Esophagus squamous epithelium (tissue), 5 donors: ENCODE data around the gene HDAC7. TPM values are rescaled to one million over a fixed set of nuclear protein-coding genes. Genes with fewer than 3 reads are reported as not detected.

Experiments
- DNase-seq: peaks from one replicate; lab custom pipeline; 2025; lab: John Stamatoyannopoulos, UW
- H3K27ac ChIP-seq, 4 donors: fragments of 200-600 bp; sonication (generic); one replicate each; pipeline ENCODE4 v1.5.1; 2016 to 2019; ENCODE audit warnings: mild to moderate bottlenecking in 1 of 4
- H3K27me3 ChIP-seq, 4 donors: fragments of 200-600 bp; sonication (generic); 1 replicate in 3 of 4; 2 replicates in 1 of 4; pipeline versions ENCODE4 v1.5.1 to v1.6.0; 2017 to 2021; ENCODE audit warnings: antibody characterized with exemption in 1 of 4
- H3K36me3 ChIP-seq, 3 donors: fragments of 200-600 bp; sonication (generic); one replicate each; pipeline ENCODE4 v1.5.1; 2016 to 2019
- H3K4me1 ChIP-seq, 3 donors: fragments of 200-600 bp; sonication (generic); one replicate each; pipeline ENCODE4 v1.5.1; 2017 to 2019
- H3K4me3 ChIP-seq, 4 donors: fragments of 200-600 bp; sonication (generic); 1 replicate in 3 of 4; 2 replicates in 1 of 4; pipeline ENCODE4 v1.5.1; 2016 to 2019; ENCODE audit warnings: mild to moderate bottlenecking in 2 of 4, moderate library complexity in 1 of 4
- H3K9me3 ChIP-seq, 3 donors: fragments of 200-600 bp; sonication (generic); one replicate each; pipeline ENCODE4 v1.5.1; 2016 to 2019
- CTCF ChIP-seq, 6 experiments: fragments of 450-650 bp in 4 of 6; fragments of 200-600 bp in 2 of 6; sonication (generic) in 2 of 6; IDR thresholded peaks; one replicate each; pipeline ENCODE4 v1.5.1; 2016 to 2019; ENCODE audit warnings: antibody characterized with exemption in 6 of 6, mild to moderate bottlenecking in 4 of 6, moderate library complexity in 4 of 6
- POLR2A ChIP-seq, 4 donors: fragments of 450-650 bp; IDR thresholded peaks; one replicate each; pipeline ENCODE4 v1.6.1; 2017; ENCODE audit warnings: antibody characterized with exemption in 4 of 4, mild to moderate bottlenecking in 4 of 4, moderate library complexity in 3 of 4
- WGBS, 2 donors: methylation state at CpG; one replicate each; pipeline ENCODE4 v1.1.5; 2018; 5-methylcytosine and 5-hydroxymethylcytosine counted together
- intact Hi-C: fragments of 100-400 bp; cut with DNase I; formaldehyde crosslinking; loops from one replicate; pipeline ENCODE4 v1.15.0; 2022
- total RNA-seq, 4 donors: library from RNA; depleted of rRNA; stranded (reverse); fragments of >200 nt; gene quantifications; one replicate each; pipeline ENCODE4 v1.1.0, GENCODE V29; 2016
- donor health status: DM: yes; HTN: yes; CAD: no.

HDAC7 gene
- total RNA-seq, 4 donors from 2014 or later = 19.8 to 37.2 (median 24.0) TPM

- Histone ChIP-seq H3K4me3 (no peak overlapping the region), H3K27ac (no peak overlapping the region), H3K9me3 (no peaks in the 10 kb centered on the region), H3K36me3 (peaks cover 0 to 69% (median 12%) of the 10 kb centered on the region in 3 donors), H3K4me1 (peaks cover 5 to 43% (median 8%) of the 10 kb centered on the region in 3 donors), H3K27me3 (no peaks in the 10 kb centered on the region)
- DNase-seq = no peak
- intact Hi-C loops = no loop called here
- TF ChIP-seq CTCF (IDR thresholded peaks at IDR 0.05) (no peak), POLR2A (IDR thresholded peaks at IDR 0.05) (no peak)
- 70 to 85% methylated on average over 1 of the region's 1 CpG for WGBS, 2 donors
Observed at GRCh38 chr12:47856094-47856493, 36.4 kb upstream of the HDAC7 start.

- no peak for DNase-seq
- no peaks in the 10 kb centered on the region for H3K27me3 ChIP-seq
- H3K4me1 ChIP-seq = peaks cover 5 to 38% (median 8%) of the 10 kb centered on the region in 3 donors
- no peak overlapping the region for H3K27ac ChIP-seq
- 88 to 95% methylated on average over 2 of the region's 2 CpGs for WGBS, 2 donors
- no peaks in the 10 kb centered on the region for H3K9me3 ChIP-seq
- H3K4me3 ChIP-seq = no peak overlapping the region
- peaks cover 0 to 71% (median 12%) of the 10 kb centered on the region in 3 donors for H3K36me3 ChIP-seq
- TF ChIP-seq CTCF (IDR thresholded peaks at IDR 0.05) = no peak
- no peak for TF ChIP-seq POLR2A (IDR thresholded peaks at IDR 0.05)
- intact Hi-C loops = no loop called here
Observed at GRCh38 chr12:47855502-47855901, 35.8 kb upstream of the HDAC7 start.

- TF ChIP-seq CTCF (IDR thresholded peaks at IDR 0.05) = no peak
- TF ChIP-seq POLR2A (IDR thresholded peaks at IDR 0.05) = no peak
- Histone ChIP-seq H3K36me3 (peaks cover 0 to 74% (median 12%) of the 10 kb centered on the region in 3 donors), H3K9me3 (no peaks in the 10 kb centered on the region), H3K27ac (no peak overlapping the region), H3K4me3 (no peak overlapping the region), H3K27me3 (no peaks in the 10 kb centered on the region), H3K4me1 (peaks cover 5 to 28% (median 6%) of the 10 kb centered on the region in 3 donors)
- 97 to 100% methylated on average over 2 to 4 of the region's 5 CpGs for WGBS, 2 donors
- intact Hi-C loops = no loop called here
- DNase-seq = no peak
Observed at GRCh38 chr12:47854531-47854930, 34.8 kb upstream of the HDAC7 start.

- H3K9me3 ChIP-seq = no peaks in the 10 kb centered on the region
- H3K27ac ChIP-seq = no peak overlapping the region
- peaks cover 0 to 15% (median 3%) of the 10 kb centered on the region in 3 donors for H3K4me1 ChIP-seq
- no peaks in the 10 kb centered on the region for H3K27me3 ChIP-seq
- no peak for DNase-seq
- TF ChIP-seq CTCF (IDR thresholded peaks at IDR 0.05) (no peak), POLR2A (IDR thresholded peaks at IDR 0.05) (no peak)
- no peak overlapping the region for H3K4me3 ChIP-seq
- WGBS, 2 donors = 41 to 48% methylated on average over 10 of the region's 10 CpGs
- peaks cover 0 to 69% (median 12%) of the 10 kb centered on the region in 3 donors for H3K36me3 ChIP-seq
- intact Hi-C loops = no loop called here
Observed at GRCh38 chr12:47852096-47852571, 32.4 kb upstream of the HDAC7 start.

- no peak for DNase-seq
- H3K4me1 ChIP-seq = peaks cover 0 to 15% (median 3%) of the 10 kb centered on the region in 3 donors
- 73 to 100% methylated on average over 1 to 3 of the region's 3 CpGs for WGBS, 2 donors
- H3K4me3 ChIP-seq = no peak overlapping the region
- H3K9me3 ChIP-seq = no peaks in the 10 kb centered on the region
- no peak overlapping the region for H3K27ac ChIP-seq
- intact Hi-C loops = no loop called here
- H3K36me3 ChIP-seq = peaks cover 0 to 69% (median 12%) of the 10 kb centered on the region in 3 donors
- TF ChIP-seq POLR2A (IDR thresholded peaks at IDR 0.05) (no peak), CTCF (IDR thresholded peaks at IDR 0.05) (no peak)
- no peaks in the 10 kb centered on the region for H3K27me3 ChIP-seq
Observed at GRCh38 chr12:47851303-47851952, 31.7 kb upstream of the HDAC7 start.
